Gastroesophageal sphincter (tissue), 4 donors: ENCODE results near the gene CLEC2A. TPM values are rescaled to one million over a fixed set of nuclear protein-coding genes. Genes with fewer than 3 reads are reported as not detected.
"Not testable (repeated sequence)": the region's sequence is repeated elsewhere in the genome, so short reads cannot be mapped to it uniquely, and the experiment has no call there.

Source experiments
- ATAC-seq: fragments of 150-250 bp; one replicate; pipeline ENCODE4 v1.9.1; 2016; ENCODE audit warnings: mild to moderate bottlenecking, moderate library complexity
- H3K27ac ChIP-seq, 4 donors: fragments of 200-600 bp; sonication (generic) in 3 of 4; 1 replicate in 3 of 4; 2 replicates in 1 of 4; pipeline ENCODE4 v1.5.1; 2016 to 2019
- H3K27me3 ChIP-seq: fragments of 200-600 bp; sonication (generic); one replicate; pipeline ENCODE4 v1.5.1; 2019
- H3K36me3 ChIP-seq, 2 donors: fragments of 200-600 bp; sonication (generic); one replicate each; pipeline ENCODE4 v1.5.1; 2019; ENCODE audit warnings: control low read depth in 1 of 2
- H3K4me1 ChIP-seq, 3 donors: fragments of 200-600 bp; sonication (generic); 1 replicate in 2 of 3; 2 replicates in 1 of 3; pipeline ENCODE4 v1.5.1; 2016 to 2019; ENCODE audit warnings: control low read depth in 2 of 3
- H3K4me3 ChIP-seq, 2 donors: fragments of 200-600 bp; sonication (generic); one replicate each; pipeline ENCODE4 v1.5.1; 2019; ENCODE audit warnings: mild to moderate bottlenecking in 1 of 2, moderate library complexity in 1 of 2
- H3K9me3 ChIP-seq, 3 donors: fragments of 200-600 bp; sonication (generic); one replicate each; pipeline ENCODE4 v1.5.1; 2017 to 2019; ENCODE audit warnings: control low read depth in 2 of 3
- CTCF ChIP-seq, 4 experiments: fragments of 200-600 bp in 2 of 4; fragments of 450-650 bp in 2 of 4; sonication (generic) in 1 of 4; IDR thresholded peaks; one replicate each; pipeline ENCODE4 v1.5.1; 2017 to 2019; ENCODE audit warnings: antibody characterized with exemption in 4 of 4, mild to moderate bottlenecking in 2 of 4, moderate library complexity in 2 of 4
- EP300 ChIP-seq: sonication (generic); formaldehyde crosslinking; IDR thresholded peaks from one replicate; pipeline ENCODE4 v1.6.1; 2017; ENCODE audit warnings: antibody characterized with exemption, mild to moderate bottlenecking
- POLR2A ChIP-seq, 2 donors: fragments of 450-650 bp; IDR thresholded peaks; one replicate each; pipeline ENCODE4 v1.6.1; 2017; ENCODE audit warnings: antibody characterized with exemption in 2 of 2, mild to moderate bottlenecking in 2 of 2, moderate library complexity in 1 of 2
- POLR2AphosphoS5 ChIP-seq: sonication (generic); formaldehyde crosslinking; IDR thresholded peaks from one replicate; pipeline ENCODE4 v1.6.1; 2017; ENCODE audit warnings: antibody characterized with exemption
- WGBS, 2 donors: methylation state at CpG; one replicate each; pipeline ENCODE4 v1.1.5; 2018; ENCODE audit warnings: low coverage in 1 of 2; 5-methylcytosine and 5-hydroxymethylcytosine counted together
- total RNA-seq, 4 donors: library from RNA; depleted of rRNA; stranded (reverse); fragments of >200 nt; gene quantifications; one replicate each; pipeline ENCODE4 v1.1.0, GENCODE V29; 2016

CLEC2A gene
- total RNA-seq, 4 donors from 2014 or later = not detected

DNA sequence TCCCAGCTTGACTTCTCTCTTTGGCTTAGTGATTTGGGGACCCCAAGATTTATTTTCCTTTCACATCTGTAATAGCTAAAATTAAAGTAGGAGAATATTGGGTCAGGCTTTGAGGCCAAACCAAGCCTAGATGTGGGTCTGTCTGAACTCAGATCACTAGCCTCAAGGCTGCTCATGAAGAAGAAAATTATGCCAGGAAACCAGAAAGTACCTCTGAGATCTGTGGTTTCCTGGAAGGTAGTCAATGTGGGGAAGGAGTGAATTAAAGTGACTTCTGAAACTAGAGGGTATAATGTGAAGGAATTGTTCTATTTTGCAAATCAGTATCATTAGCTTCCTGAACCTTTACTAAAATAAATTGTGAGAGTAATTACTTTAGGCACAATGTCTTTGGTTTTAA, 25.7 kb upstream of the CLEC2A start:
- Histone ChIP-seq H3K4me1 (no peaks in the 10 kb centered on the region), H3K4me3 (no peak overlapping the region), H3K9me3 (no peaks in the 10 kb centered on the region), H3K27ac (no peak overlapping the region), H3K36me3 (no peaks in the 10 kb centered on the region), H3K27me3 (no peaks in the 10 kb centered on the region)
- no peak for TF ChIP-seq POLR2AphosphoS5
- no peak for TF ChIP-seq CTCF (IDR thresholded peaks at IDR 0.05)
- no peak for TF ChIP-seq EP300
- TF ChIP-seq POLR2A (IDR thresholded peaks at IDR 0.05) = no peak
- ATAC-seq = no peak

DNA sequence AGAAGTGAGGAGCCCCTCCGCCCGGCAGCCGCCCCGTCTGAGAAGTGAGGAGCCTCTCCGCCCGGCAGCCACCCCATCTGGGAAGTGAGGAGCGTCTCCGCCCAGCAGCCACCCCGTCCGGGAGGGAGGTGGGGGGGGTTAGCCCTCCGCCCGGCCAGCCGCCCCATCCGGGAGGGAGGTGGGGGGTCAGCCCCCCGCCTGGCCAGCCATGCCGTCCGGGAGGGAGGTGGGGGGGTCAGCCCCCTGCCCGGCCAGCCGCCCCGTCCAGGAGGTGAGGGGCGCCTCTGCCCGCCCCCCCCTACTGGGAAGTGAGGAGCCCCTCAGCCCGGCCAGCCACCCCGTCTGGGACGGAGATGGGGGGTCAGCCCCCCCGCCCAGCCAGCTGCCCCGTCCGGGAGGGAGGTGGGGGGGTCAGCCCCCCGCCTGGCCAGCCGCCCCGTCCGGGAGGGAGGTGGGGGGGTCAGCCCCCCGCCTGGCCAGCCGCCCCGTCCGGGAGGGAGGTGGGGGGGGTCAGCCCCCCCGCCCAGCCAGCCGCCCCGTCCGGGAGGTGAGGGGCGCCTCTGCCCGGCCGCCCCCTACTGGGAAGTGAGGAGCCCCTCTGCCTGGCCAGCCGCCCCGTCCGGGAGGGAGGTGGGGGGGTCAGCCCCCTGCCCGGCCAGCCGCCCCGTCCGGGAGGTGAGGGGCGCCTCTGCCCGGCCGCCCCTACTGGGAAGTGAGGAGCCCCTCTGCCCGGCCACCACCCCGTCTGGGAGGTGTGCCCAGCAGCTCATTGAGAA, 21.0 kb upstream of the CLEC2A start:
- H3K4me1 ChIP-seq, H3K27me3 ChIP-seq, H3K4me3 ChIP-seq, H3K9me3 ChIP-seq, H3K36me3 ChIP-seq, H3K27ac ChIP-seq, ATAC-seq: not testable (repeated sequence)
- no CpG with 5 or more reads among the region's 55 CpGs for WGBS, 2 donors

DNA sequence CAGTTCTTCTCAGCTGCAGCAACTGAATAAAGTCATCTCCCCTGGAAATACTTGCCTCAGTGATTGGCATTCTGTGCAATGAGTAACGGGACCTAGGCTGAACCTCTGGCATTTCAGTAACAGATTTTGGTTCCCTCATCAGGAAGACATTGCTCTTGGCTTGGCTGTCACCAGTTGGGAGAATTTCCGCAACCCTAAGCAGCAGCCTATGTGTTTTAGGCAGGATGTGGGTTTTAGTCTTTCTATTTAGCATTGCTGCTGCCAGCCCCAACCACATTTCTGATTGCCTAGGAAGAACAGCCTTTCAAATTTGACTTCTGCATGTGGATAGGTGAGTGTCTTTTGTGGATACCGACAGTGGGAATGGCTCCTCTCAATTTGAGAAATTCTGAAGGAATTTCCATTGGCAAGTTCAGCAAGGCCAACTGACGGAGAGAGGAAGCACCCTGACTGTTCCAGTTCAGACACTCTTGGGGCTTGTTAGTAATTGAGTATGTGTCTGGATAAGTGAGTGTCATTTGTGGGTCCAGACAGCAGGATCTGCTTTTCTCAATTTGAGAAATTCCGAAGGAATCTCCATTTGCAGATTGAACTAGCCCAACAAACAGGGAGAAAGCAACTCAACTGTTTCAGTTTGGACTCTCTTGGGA, 19.0 kb upstream of the CLEC2A start:
- no peaks in the 10 kb centered on the region for H3K4me1 ChIP-seq
- ATAC-seq = no peak
- H3K27me3 ChIP-seq = no peaks in the 10 kb centered on the region
- 53 to 80% methylated on average over 1 to 3 of the region's 5 CpGs for WGBS, 2 donors
- no peak overlapping the region for H3K27ac ChIP-seq
- TF ChIP-seq EP300 = no peak
- TF ChIP-seq CTCF (IDR thresholded peaks at IDR 0.05) = no peak
- no peak for TF ChIP-seq POLR2A (IDR thresholded peaks at IDR 0.05)
- TF ChIP-seq POLR2AphosphoS5 = no peak
- H3K36me3 ChIP-seq = no peaks in the 10 kb centered on the region
- no peak overlapping the region for H3K4me3 ChIP-seq
- no peaks in the 10 kb centered on the region for H3K9me3 ChIP-seq

DNA sequence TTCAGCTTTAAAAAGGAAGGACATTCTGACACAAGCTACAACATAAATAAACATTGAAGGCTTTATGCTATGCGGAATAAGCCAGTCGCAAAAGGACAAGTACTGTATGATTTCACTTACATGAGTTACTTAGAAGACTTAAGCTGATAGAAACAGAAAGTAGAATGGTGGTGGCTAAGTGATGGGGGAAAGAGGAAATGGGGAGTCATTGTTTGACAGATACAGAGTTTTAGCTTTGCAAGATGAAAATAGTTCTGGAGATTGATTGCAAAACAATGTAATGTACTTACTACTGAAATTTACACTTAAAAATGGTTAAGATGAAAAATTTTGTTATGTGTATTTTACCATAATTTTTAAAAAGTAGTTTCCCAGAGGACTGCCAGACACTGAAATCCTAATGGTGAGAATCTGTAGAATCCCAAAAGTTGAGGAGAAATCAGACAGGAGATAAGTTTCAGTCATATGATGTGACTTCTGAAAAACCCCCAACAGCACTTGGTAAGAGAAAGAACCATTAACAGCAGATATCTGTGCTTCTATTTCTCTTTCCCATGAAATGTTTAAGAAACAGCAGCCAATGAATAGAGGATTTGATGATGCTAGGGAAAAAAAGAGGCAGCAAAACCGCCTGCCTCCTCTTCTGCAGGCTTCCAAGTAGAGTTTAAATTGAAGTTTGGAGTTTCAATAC, 16.6 kb upstream of the CLEC2A start:
- TF ChIP-seq CTCF (IDR thresholded peaks at IDR 0.05) = no peak
- TF ChIP-seq EP300 = no peak
- no peak for TF ChIP-seq POLR2AphosphoS5
- H3K27ac ChIP-seq = no peak overlapping the region
- H3K9me3 ChIP-seq = no peaks in the 10 kb centered on the region
- no peaks in the 10 kb centered on the region for H3K36me3 ChIP-seq
- ATAC-seq = no peak
- no peak overlapping the region for H3K4me3 ChIP-seq
- H3K27me3 ChIP-seq = no peaks in the 10 kb centered on the region
- 32 to 57% methylated on average over 3 of the region's 3 CpGs for WGBS, 2 donors
- H3K4me1 ChIP-seq = no peaks in the 10 kb centered on the region

DNA sequence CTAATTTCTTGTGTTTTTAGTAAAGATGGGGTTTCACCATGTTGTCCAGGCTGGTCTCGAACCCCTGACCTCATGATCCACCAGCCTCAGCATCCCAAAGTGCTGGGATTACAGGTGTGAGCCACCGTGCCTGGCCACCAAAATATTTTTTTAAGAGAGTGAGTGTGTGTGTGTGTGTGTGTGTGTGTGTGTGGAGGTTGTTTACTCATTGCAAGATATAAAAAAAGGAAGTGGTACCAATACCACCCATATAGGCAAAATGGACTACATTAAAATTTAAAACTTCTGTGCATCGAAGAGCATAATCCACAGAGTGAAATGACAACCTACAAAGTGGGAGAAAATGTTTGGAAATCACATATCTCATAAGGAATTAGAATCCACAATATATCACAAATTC, 15.5 kb upstream of the CLEC2A start:
- no peaks in the 10 kb centered on the region for H3K4me1 ChIP-seq
- no peak overlapping the region for H3K27ac ChIP-seq
- no peak for ATAC-seq
- H3K27me3 ChIP-seq = peaks cover 8% of the 10 kb centered on the region
- 87 to 90% methylated on average over 1 to 2 of the region's 3 CpGs for WGBS, 2 donors
- no peak for TF ChIP-seq POLR2A (IDR thresholded peaks at IDR 0.05)
- no peaks in the 10 kb centered on the region for H3K36me3 ChIP-seq
- H3K4me3 ChIP-seq = no peak overlapping the region
- H3K9me3 ChIP-seq = no peaks in the 10 kb centered on the region

GRCh38 chr12:9944391-9944790, 12.2 kb upstream of the CLEC2A start:
- no peak for ATAC-seq
- no peaks in the 10 kb centered on the region for H3K9me3 ChIP-seq
- no peaks in the 10 kb centered on the region for H3K4me1 ChIP-seq
- H3K27ac ChIP-seq = no peak overlapping the region
- H3K36me3 ChIP-seq = no peaks in the 10 kb centered on the region
- WGBS, 2 donors = 68 to 82% methylated on average over 1 to 2 of the region's 2 CpGs
- H3K4me3 ChIP-seq = no peak overlapping the region
- H3K27me3 ChIP-seq = peaks cover 13% of the 10 kb centered on the region
- TF ChIP-seq POLR2AphosphoS5 (no peak), POLR2A (IDR thresholded peaks at IDR 0.05) (no peak), CTCF (IDR thresholded peaks at IDR 0.05) (no peak), EP300 (no peak)
